GM21737 (cell line): ENCODE measurements around the gene ZNF543.
A peak's percentile ranks its signal among the peaks of the same experiment; 100 is the strongest.
"Not testable (repeated sequence)": the region's sequence is repeated elsewhere in the genome, so short reads cannot be mapped to it uniquely, and the experiment has no call there.

Source experiments
- ATAC-seq: cut with Tn5 transposase; IDR thresholded peaks from one replicate; pipeline ENCODE4 v1.9.1; 2021; ENCODE audit warnings: mild to moderate bottlenecking, moderate library complexity; ENCODE audit not compliant: unreplicated experiment

ZNF543 gene

DNA sequence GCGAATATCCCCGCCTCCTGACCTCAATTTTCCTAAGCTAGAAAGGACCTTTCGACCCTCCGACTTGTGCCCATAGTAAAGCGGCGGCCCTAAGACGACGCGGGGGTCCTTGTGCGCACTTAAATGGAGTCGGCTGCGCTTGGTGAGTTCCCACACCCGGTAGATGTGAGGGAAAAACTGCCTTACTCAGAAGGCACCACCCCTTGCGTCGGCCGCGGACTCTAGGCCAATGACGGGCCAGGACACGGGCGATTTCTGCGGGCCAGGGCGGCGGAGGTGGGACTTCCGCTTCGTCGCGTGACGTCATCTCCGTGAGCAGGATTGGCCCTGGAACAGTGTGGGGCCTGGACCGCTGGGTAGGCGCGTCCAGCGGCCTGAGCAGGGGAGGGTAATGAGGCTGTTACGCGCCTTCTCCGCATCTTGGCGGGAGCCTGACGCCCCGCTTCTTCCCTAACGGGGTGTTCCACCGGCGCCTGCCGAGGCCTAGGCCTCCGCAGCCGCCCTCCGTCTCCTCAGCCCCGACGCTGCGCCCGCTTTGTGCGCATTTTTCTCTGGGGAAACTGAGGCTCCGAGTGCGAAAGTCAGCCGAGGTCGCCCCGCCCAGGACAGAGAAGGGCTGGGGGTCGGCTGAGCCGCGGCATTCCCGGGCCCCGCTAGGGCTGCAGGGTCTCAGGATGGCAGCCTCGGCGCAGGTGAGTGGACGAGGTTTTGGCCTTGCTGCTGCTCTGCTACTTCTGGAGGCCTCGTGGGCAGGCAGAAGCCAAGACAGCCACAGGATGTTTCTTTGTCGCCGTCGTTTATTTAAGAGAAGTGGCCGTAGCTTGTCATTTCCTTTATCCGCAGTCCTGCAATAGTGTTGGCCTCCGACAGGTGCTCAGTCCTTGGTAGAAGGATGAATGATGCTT lies at the start of gene ZNF543:
Gene ZNF543, plus strand, starts transcription at position 293 of the 905 bp plus-strand sequence. Its CDS starts 382 bp downstream, at position 675.
- peak; percentile 96 for ATAC-seq

DNA sequence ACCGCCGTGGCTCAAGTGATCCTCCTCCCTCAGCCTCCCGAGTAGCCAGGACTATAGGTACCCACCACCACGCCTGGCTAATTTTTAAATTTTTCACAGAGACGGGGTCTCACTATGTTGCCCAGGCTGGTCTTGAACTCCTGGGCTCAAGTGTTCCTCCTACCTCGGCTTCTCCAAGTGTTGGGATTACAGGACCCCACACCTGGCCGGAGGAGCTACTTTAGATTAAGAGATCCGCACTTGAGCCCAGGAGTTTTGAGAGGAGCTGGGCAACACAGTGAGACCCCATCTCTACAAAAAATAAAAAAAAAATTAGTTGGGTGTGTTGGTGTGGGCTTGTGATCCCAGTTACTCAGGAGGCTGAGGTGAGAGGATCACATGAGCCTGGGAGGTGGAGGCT lies 49.0 kb upstream of the ZNF543 start:
- ATAC-seq, result no peak

DNA sequence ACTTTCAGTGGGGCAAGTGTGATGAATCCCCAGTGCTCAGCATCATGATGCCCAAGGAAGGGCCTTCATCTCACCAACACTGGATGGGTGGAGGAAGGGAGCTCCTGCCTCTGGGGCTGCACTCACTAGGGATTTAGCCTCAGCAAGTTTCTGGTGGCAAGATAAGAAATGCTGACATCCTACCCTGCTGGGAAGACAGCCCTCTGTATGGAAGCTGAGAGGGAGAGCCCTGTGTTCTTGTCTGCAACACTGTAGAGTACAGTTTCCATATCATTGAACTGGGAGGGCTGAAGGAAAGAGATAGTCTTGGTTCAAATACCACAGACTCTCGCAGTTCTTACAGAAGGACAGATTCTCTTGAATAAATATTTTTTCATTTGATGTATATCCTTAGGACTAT lies 47.3 kb upstream of the ZNF543 start:
- no peak for ATAC-seq

- ATAC-seq, result no peak
Measured at GRCh38 chr19:57276430-57276829, 43.8 kb upstream of the ZNF543 start.

DNA sequence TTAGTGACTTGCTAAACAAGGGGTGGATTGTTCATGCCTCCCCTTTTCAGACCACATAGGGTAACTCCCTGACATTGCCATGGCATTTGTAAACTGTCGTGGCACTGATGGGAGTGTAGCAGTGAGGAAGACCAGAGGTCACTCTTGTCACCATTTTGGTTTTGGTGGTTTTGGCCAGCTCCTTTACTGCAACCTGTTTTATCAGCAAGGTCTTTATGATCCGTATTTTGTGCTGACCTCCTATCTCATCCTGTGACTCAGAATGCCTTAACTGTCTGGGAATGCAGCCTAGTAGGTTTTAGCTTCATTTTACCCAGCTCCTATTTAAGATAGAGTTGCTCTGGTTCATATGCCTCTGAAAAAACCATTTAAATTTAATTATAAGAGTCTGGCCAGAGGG lies 41.8 kb upstream of the ZNF543 start:
- ATAC-seq, result not testable (repeated sequence)

DNA sequence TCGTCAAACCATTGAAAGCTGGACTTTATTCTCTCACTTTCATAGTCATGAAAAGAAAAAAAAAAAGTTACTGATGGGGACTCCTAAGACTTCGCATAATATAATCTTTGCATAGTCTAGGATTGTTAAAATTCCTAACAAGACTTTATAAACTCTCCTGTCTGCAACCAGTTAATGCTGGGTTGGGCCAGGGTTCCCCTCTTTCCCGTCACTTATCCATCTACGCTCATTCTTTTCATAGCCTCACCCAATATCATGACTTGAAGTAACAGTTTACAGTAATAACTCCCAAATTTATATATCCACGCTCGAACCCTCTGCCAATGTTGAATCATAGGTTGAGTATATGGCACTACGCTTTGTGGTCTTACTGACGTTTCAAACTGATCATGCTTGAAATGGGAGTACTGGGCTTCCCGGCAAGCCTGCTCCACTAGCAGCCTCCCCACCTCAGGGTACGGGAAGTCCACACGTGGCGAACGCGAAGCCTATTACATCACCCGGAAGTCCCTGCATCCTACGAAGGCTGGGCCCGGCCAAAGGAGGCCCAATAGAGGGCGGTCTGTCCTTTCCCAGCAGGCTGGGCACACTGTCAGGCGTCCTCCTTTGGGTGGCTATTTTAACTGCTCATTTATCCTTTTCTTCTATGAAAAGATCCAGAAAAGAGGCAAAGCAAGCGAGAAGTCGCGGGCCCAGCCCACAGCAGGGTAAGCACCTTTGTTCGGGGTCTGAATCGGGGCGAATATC lies 40.7 kb upstream of the ZNF543 start:
- ATAC-seq, result peak; percentile 69

GRCh38 chr19:57280165-57280961 lies 39.9 kb upstream of the ZNF543 start, which contains the start of gene ZNF460:
Gene ZNF460, plus strand, starts transcription at chr19:57280485. Its CDS starts 322 bp downstream, at chr19:57280807.
- peak; percentile 77 for ATAC-seq

DNA sequence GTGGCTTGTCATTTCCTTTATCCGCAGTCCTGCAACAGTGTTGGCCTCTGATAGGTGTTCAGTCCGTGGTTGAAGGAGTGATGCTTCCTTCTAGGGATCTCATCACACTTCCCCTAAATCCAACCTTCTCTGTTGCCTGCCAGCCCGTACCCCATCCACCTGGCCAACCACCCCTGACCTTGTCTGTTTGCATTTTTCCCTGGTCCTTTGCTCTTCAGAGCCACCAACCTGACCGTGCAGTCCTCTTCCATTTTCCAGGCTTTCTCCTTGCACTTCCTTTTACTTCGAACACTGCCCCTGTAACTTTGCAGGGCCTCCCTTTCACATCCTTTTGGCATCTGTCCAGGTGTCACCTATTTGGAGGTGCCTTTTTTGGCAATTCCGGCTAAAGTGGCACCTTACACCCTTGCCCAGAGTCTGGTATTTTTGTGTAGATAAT lies 39.3 kb upstream of the ZNF543 start:
- no peak for ATAC-seq

GRCh38 chr19:57282011-57282643 lies 38.1 kb upstream of the ZNF543 start:
- no peak for ATAC-seq

DNA sequence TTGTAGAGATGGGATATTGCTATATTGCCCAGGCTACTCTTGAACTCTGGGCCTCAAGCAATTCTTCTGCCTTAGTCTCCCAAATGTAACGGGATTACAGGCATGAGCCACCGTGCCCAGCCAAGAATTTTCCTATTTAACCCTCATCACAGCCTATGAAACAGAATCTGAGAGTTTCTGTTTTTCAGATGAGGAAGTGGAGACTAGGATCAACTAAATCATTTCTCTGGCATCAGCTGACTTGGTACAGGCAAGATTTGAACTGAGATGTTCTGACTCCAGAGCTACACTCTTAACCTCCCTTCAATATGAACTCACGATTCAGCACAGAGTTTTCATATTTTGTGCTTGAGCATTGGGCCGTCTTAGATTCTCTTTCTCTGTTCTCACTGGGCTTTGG lies 31.9 kb upstream of the ZNF543 start:
- ATAC-seq, result no peak

GRCh38 chr19:57290970-57291369 lies 29.3 kb upstream of the ZNF543 start:
- no peak for ATAC-seq

- ATAC-seq, result no peak
Measured at GRCh38 chr19:57292547-57292946, 27.7 kb upstream of the ZNF543 start.

DNA sequence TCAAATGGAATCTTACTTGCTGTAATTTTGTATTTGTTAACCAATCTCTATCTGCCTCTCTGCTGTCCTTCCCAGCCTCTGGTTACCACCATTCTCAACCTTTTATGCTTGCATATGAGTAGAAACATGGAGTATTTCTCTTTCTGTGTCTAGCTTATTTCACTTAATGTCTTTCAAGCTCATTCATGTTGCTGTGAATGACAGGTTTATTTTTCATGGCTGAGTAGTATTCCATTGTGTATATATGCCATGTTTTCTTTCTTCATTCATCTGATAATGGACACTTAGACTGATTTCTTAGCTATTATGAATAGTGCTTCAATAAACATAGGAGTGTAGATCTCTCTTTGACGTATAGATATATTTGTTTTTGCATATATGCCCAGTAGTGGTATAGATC lies 26.6 kb upstream of the ZNF543 start:
- no peak for ATAC-seq

DNA sequence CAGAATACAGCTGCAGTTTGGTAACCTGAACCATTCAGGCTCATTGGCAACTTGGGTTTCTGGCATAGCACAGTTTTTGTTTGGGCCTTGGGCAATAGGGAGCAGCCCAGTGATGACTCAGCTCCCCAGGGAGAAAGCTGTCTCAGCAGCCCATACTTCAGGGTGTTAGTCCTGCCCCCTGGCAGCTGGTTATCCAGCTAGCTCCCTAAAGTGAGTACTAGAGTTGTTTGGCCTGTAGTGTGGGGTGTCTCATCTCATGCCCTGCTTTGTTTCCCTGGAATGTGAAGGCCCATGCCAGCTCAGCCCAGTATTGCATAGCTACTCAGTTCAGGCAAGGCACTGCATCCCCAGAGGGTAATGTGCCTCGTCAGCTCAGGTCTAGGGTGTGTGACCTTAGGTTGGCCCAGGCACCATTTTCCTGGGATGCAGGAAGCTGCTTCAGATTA lies 18.2 kb upstream of the ZNF543 start:
- no peak for ATAC-seq

- no peak for ATAC-seq
Measured at GRCh38 chr19:57302727-57303401, 17.4 kb upstream of the ZNF543 start.

DNA sequence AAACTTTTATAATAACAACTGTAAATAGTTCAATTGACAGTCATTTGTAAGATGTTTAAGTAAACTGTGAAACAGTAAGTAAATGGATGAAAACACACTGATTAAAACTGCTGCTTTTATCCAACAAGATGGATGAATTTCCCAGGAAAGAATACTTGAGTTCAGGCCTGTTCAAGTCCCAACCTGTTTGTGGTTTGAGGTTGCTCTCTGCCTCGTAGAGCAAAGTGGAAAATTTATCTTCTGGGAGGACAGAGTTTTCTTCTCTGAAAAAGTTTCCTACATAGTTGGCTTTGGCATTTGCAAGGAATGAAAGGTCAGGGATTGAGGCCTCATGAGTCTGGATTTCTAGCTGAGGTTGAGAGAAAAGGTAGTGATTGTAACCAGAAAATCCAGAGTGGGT lies 15.2 kb upstream of the ZNF543 start:
- no peak for ATAC-seq

- ATAC-seq, result no peak
Measured at GRCh38 chr19:57308514-57308913, 11.8 kb upstream of the ZNF543 start.

DNA sequence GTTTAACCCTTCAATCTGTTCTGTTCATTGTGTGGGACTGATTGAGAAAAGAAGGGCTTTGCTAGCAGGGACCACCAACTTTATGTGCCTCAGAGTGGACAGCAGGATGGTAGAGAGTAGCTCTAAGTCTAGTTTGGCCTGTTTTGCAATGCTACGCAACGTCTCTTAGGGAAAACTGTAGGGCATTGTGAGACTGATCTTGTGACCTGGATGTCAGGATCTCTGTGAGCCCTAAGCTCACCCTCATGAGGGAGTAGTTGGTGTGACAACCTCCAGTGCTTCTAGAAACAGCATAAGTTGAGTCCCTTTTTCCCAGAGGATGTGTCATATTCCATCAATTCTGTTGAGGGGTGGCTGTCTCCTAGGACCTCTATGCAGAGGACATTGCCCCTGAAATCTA lies 9.5 kb upstream of the ZNF543 start:
- no peak for ATAC-seq

- no peak for ATAC-seq
Measured at GRCh38 chr19:57314146-57314545, 6.1 kb upstream of the ZNF543 start.

- no peak for ATAC-seq
Measured at GRCh38 chr19:57317503-57317902, 2.8 kb upstream of the ZNF543 start.
